Stimulated activated naive CD8-positive, alpha-beta T cell treated with anti-CD3 and anti-CD28 coated beads, Interleukin-15, Interleukin-2, amounts not matched to agents 100 U/mL and 50 U/mL, for 24 hours (primary cell): Measurements from ENCODE around the gene LUC7L.
"Not testable (repeated sequence)": the region's sequence is repeated elsewhere in the genome, so short reads cannot be mapped to it uniquely, and the experiment has no call there.

ENCODE experiments used
- ATAC-seq: fragments of 150-1000 bp; cut with Tn5 transposase; one replicate; pipeline ENCODE4 v1.10.0; 2021
- DNase-seq: peaks from one replicate; pipeline ENCODE4 v3.0.0; 2021

Gene LUC7L

DNA sequence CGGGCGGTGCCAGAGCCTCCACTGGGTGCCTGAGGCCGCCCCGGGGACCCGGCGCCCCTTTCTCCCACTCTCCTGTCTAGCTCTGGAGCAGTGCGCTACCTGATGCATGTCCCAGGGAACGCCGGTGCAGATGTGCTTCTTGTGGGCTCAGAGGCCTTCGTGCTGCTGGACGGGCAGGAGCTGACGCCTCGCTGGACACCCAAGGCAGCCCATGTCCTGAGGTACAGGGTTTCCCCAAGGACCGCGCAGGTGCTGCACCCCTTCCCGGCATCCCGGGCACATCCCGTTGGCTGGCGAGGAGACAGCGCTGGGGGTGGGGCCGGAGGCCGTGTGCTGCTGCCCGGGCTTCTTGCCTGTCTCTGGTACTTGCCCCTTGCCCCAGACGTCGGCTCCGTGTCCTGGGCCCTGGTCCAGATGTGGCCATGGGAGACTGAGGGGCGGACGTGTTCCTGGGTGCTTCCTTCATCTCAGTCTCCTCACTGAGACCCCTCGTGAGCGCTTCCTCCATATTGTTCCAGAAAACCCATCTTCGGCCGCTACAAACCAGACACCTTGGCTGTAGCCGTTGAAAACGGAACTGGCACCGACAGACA, 34.0 kb upstream of the LUC7L start:
- no peak for ATAC-seq
- no peak for DNase-seq

DNA sequence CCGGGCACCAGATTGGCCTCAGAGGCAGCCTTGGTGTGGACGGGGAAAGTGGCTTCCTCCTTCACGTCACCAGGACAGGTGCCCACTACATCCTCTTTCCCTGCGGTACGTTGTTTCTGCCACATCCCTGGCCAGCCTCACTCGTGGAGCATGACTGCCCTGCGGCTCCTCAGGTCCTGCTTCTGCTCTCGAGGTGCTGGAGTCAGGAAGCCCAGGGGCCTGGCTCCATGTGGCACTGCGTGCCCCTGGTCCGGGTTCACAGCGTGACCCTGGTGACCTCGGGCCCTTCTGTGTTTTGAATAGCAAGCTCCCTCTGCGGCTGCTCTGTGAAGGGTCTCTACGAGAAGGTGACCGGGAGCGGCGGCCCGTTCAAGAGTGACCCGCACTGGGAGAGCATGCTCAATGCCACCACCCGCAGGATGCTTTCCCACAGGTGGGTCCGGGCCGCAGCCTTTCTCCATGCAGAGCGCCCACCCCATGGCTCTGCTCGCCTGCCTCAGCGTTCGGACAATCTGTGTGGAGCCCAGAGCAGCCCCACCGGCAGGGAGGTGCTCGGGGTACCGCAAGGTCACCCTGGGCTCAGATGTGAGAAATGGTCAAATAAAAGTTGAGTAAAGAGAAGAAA, 33.0 kb upstream of the LUC7L start:
- ATAC-seq, result no peak

DNA sequence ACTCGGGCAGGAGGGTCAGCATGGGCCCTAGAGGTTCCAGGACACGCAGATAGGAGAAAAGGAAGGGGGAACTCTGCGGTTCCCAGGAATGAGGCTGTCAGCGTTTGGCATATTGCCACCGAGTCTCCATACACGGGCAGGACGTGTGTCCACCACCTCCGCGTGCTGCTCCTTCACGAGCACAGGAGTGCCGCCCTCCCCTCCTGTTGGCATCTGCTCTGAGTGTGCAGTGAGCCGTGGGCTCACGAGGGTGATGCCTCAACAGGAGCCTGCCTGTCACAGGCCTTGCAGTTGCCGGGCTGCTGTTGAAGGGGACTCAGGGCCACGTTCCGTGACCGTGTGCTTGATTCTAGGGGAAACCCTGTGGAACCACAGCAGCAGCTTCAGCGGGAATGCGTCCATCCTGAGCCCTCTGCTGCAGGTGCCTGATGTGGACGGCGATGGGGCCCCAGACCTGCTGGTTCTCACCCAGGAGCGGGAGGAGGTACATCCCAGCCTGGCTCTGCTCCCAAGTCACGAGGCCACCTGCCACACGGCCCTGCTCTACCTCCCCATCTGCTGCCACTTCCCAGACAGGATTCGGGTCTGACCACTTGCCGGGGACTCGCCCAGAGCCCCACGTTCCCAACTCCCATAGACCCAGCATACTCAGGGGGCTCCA, 31.9 kb upstream of the LUC7L start:
- no peak for ATAC-seq
- DNase-seq, result no peak

More for the DNA sequence above, 33.0 kb upstream of the LUC7L start:
- no peak for DNase-seq

DNA sequence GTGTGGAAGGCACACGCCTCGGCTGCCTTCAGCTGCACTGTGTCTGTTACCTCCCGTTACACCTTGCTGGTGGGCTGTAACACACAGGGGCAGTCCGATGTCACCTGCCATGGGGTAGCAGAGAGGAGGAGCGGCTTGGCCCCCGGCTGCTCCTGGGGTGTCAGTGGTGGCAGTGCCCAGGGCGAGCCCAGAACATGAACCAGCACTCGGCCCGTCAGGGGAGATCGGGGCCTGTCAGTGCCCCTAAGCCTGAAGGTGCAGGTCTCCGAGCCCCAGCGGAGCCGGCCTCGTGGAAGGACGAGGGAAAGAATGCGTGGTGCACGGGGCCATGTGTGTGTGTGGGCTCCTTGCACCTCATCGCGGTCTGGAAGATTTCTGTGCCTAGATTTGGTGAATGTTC, 31.1 kb upstream of the LUC7L start:
- ATAC-seq (no peak), DNase-seq (no peak)

DNA sequence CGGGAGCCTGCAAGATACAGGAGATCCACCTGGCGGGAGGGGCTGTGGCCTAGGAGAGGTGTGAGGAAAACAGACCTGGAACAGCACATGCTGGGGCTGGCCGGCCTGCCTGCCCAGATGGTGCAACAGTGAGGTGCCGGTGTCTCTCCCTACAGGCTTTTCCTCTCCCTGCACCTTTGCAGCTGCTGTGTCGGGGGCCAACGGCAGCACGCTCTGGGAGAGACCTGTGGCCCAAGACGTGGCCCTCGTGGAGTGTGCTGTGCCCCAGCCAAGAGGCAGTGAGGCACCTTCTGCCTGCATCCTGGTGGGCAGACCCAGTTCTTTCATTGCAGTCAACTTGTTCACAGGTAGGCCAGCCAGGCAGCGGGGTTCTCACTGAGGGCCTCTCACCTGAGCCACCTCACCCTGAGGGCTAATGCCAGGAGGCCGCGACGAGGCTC, 30.6 kb upstream of the LUC7L start:
- DNase-seq, result no peak
- no peak for ATAC-seq

DNA sequence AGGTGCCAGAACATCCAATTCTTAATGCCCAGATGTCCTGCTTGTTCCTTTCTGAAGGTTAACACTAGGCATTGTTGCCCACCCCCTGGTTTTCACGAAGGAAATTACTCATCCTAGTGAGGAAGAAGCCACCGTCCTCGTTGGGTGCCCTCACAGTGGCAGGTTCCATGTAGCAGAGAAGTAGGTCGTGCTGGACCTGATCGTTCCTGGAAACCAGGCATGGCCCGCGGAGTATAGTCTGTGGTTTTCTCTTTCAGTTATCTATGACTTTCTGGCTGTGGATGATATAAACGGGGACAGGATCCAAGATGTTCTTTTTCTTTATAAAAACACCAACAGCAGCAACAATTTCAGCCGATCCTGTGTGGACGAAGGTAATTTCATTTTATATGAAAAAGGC, 30.0 kb upstream of the LUC7L start:
- DNase-seq, result no peak
- ATAC-seq, result no peak

DNA sequence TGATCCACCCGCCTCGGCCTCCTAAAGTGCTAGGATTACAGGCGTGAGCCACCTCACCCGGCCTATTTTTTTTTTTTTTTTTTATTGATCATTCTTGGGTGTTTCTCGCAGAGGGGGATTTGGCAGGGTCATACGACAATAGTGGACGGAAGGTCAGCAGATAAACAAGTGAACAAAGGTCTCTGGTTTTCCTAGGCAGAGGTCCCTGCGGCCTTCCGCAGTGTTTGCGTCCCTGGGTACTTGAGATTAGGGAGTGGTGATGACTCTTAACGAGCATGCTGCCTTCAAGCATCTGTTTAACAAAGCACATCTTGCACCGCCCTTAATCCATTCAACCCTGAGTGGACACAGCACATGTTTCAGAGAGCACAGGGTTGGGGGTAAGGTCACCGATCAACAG, 28.8 kb upstream of the LUC7L start:
- not testable (repeated sequence) for DNase-seq, ATAC-seq

DNA sequence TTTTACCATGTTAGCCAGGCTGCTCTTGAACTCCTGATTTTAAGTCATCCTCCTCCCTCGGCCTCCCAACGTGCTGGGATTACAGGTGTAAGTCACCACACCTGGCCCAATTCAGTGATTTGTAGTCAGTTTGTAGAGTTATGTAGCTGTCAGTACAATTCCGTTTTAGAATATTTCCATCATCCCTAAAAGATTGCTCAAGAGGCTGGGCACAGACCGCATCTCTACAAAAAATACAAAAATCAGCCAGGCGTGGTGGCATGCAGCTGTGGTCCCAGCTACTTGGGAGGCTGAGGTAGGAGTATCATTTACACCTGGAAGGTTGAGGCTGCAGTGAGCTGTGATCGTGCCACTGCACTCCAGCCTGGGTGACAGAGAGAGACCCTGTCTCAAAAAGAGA, 25.9 kb upstream of the LUC7L start:
- ATAC-seq, result no peak
- DNase-seq, result no peak

DNA sequence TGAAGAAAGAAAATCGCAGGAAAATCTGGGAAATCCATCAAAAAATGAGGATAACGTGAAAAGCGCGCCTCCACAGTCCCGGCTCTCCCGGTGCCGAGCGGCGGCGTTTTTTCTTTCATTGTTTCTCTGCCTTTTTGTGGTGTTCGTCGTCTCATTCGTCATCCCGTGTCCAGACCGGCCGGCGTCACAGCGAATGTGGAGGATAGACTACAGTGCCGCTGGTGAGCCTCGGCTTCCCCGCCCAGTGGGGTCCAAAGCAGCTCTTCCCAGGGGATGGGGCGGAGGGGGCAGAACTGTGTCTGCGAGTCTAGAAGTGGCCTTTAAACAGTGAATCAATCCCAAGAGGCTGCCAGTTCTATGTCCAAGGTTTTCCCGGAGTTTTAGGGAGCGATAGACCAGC, 25.2 kb upstream of the LUC7L start:
- DNase-seq (no peak), ATAC-seq (no peak)

DNA sequence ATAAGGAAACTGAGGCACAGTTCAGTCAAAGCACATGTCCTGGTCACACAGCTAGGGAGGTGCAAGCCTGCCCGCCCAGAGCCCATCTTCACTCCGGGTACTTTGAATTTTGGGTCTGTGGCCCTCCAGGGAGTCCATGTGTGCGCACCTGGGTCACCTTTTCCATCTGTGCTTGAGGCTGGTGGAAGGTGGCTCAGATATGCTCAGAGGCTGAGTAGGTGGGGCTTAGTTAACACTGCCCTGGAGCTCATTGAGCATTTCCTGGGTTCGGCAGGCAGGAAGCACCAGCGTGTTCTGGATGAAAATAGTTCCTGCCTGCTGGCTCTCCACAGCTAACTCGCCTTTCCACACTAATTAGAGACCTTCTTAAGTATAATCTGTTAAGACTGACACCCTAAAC, 24.6 kb upstream of the LUC7L start:
- DNase-seq, result no peak

DNA sequence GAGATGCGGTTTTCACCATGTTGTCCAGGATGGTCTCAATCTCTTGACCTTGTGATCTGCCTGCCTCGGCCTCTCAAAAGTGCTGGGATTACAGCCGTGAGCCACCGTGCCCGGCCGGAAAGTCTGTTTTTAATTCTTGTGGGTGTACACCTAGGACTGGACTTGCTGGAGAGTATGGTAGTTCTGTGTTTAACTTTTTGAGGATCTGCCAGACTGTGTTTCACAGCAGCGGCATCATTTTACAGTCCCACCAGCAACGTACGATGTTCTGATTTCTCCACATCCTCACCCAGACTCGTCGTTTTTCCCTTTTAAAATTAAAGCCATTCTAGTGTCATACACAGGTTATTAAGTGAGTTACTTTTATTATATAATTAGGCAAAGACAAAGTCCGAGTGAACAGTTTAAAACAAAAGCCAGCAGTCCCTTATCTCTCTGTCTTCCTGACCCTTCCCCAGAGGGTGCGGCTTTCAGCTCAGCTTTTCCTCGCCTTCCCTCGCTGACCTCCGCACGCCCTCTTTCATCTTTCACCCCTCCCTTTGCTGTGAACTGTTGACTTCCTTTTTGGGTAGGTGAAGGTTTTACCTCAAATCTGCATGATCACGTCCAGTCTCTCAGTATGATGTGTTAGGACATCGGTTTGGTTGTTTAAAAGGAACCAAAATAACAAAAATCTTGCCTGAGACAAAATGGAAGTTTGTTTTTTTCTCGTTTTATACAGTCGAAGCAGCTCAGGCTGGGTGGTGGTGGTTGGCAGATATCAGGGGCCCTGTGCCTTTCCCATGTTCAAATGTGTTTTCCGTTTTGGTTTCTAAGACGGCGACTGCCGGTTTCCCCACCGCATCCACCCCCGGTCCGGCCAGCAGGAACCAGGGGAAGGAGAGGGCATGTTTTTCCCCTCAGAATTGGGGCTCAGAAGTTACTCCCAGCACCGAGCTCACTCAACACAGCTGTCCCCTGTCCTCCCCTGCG, 23.4 kb upstream of the LUC7L start:
- ATAC-seq (peak; percentile 75), DNase-seq (peak; percentile 52)

More for the DNA sequence above, 24.6 kb upstream of the LUC7L start:
- ATAC-seq, result peak; percentile 62

DNA sequence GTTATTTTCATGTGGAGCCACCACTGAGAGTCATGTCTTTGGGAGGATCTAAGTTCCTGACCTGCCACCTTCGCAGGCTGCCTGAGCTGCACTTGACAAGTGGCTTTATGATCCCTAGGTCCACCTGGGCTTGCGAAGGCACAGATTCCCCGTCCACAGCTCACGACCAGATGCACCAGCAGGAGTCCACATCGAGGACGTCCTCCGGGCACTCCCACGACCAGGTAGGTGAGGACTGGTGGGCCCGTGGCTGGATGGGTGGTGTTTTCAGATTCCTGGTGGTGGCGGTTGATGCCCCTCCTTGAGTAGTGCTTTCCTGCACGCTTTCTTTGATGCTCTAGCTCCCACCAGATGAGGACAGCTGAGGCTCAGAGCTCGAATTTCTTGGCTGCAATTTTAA, 20.2 kb upstream of the LUC7L start:
- DNase-seq, result no peak
- no peak for ATAC-seq

DNA sequence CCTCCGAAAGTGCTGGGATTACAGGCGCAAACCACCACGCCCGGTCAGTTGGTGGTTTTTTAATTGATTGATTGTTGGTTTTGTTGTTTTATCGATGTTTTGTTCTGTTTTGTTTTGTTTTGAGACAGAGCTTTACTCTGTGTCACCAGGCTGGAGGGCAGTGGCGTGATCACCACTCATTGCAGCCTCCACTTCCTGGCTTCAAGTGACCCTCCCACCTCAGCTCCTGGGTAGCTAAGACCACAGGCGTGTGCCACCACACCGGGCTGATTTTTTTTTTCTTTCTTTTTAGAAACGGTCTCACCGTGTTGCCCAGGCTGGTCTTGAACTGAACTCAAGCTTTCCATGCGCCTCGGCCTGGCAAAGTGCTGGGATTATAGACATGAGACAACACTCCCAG, 17.8 kb upstream of the LUC7L start:
- ATAC-seq, result no peak
- DNase-seq, result no peak

DNA sequence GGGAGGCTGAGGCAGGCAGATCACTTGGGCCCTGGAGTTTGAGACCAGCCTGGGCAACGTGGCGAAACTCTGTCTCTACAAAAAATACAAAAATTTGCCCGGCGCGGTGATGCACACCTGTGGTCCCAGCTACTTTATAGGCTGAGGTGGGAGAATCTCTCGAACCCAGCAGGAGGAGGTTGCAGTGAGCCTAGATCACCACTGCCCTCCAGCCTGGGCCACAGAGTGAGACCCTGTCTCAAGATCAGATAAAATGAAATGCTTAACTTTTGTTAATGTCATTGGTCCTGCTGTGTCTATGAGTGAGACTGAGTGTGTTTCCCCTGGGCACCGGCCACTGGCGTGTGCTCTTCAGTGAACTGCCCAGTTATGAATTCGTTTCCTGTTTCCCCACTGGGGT, 15.9 kb upstream of the LUC7L start:
- DNase-seq (no peak), ATAC-seq (no peak)

DNA sequence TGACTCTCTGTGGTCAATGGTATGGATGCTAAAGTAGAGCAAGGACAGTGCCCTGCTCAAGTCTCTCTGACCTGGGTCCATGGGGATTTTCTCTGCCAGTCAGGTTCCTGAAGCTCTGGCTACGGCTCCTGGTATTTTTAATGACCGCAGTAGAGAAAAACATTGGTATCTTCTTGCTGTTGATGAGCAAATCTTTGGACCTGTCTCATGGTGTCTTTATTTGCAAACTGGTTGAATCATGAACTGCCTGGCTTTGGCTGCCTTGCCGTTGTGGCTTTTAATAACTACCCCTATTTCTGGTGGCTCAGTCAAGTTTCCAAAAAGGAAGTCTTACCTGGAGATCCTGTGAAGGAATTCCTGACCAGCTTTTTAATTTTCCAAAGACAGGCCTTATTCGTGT, 14.1 kb upstream of the LUC7L start:
- ATAC-seq, result no peak
- no peak for DNase-seq

DNA sequence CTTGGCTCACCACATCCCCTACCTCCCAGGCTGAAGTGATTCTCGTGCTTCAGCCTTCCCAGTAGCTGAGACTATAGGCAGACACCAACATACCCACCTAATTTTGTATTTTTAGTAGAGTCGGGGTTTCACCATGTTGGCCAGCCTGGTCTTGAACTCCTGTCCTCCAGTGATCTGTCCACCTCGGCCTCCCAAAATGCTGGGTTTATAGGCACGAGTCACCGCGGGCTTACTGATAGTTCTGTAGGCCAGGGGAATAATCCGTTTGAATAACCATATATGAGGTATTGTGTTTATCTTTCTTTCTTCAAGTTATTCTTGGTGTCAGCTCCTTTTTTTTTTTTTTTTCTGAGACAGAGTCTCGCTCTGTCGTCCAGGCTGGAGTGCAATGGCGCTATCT, 13.0 kb upstream of the LUC7L start:
- ATAC-seq (no peak), DNase-seq (no peak)

DNA sequence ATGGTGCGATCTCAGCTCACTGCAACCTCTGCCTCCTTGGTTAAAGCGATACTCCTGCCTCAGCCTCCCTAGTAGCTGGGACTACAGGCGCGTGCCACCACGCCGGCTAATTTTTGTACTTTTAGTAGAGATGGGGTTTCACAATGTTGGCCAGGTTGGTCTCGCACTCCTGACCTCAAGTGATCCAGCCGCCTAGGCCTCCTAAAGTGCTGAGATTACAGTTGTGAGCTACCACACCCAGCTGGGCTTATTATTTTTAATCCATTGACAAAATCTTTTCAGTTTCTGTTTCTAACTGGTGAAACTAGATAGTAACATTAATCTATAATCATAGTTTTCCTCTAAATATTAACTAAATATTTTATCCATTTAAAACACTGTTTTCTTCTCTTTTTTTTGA, 11.3 kb upstream of the LUC7L start:
- ATAC-seq (no peak), DNase-seq (no peak)

DNA sequence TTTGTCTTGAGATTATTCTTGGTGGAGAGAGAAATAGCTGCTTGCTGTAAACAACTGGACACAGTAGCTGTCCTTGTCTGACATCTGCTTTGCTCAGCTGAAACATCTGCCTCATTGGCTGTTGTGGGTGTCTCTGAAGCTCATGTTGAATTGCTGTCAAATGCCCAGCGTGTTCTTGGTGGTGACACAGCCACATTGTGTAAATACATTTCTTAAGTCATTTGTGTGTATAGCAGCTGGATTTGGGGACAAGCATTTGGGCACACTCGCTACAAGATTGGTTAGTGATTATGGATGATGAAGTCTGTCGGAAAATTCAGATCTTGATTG, 10.7 kb upstream of the LUC7L start:
- no peak for ATAC-seq
- DNase-seq, result no peak

DNA sequence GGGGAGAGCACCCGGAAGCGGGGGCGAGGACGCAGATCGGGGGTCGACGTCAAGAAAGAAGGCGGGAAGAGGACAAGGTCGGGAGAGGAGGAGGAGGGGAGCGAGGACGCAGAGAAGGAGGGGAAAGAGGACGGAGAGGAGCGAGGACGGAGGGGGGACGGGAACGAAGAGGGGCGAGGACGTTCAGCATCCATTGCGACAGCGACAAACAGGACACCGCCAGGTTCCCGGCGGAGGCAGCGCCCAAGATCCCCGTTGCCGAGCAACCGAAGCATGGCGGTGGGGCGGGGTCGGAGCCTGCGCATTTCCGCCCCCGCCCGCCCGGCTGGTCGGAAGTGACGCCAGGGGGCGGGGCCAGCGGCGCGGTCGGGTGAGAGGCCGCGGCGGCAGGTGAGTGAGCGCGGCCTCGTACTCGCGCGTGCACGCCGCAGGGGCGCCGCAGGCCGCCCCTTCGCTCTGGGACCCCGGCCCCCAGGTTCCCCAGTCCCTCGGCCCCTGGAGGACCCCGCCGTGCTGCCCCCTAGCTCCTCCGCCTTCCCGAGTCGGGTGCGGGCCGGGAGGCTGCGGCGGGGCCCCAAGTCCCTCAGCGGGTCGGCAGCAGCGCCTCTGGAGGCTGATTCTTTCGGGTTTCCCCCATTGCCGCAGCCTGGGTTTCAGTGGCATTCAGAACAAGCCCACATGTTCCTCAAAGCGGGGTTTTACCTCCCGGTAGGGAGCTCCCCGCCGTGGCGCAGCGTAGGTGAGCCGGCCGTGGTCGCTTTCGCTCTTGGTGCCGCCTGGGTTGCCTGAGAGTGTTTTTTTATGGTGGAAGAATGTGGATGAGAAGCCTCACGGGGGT, 5.4 kb upstream of the LUC7L start, which contains the start of gene FAM234A:
Gene FAM234A, plus strand, starts transcription at position 354 of the 838 bp plus-strand sequence. CDS start 19,593 bp downstream, outside the sequence.
- ATAC-seq, result peak; percentile 88

DNA sequence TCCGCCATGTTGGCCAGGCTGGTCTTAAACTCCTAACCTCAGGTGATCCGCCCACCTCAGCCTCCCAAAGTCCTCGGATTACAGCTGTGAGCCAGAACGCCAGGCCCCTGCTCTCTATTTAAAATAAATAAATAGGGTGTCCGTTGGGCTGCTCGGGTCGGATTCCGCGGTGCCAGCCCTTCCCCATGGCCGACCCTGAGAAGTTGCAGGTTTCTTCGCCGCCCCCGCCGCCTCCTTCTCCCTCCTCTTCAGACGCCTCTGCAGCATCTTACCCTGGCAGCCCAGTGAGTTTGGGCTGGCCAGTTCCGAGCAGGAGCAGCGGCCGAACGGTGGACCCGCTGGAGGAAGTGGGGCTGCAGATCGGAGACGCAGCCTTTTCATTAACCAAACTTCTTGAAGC, 1.7 kb upstream of the LUC7L start:
- DNase-seq (no peak), ATAC-seq (no peak)

More for the DNA sequence above, 5.4 kb upstream of the LUC7L start, which contains the start of gene FAM234A:
- peak; percentile 98 for DNase-seq

DNA sequence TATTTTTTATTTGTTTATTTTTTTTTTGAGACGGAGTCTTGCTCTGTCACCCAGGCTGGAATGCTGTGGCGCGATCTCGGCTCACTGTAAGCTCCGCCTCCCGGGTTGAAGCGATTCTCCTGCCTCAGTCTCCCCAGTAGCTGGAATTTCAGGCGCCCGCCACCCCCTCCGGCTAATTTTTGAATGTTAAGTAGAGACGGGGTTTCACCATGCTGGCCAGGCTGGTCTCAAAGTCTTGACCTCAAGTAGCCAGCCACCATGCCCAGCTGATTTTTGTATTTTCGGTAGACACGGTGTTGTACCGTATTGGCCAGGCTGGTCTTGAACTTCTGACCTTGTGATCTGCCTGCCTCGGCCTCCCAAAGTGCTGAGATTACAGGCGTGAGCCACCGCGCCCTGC, 1.1 kb upstream of the LUC7L start:
- DNase-seq, ATAC-seq: not testable (repeated sequence)
